Measurements from ENCODE around the gene EBF3.

EBF3 gene

GRCh38 chr10:129787557-129787956 lies 176.5 kb downstream of the EBF3 start:
- DNase-seq: no peak

GRCh38 chr10:129786216-129786615 lies 177.9 kb downstream of the EBF3 start:
- no peak for DNase-seq

- DNase-seq: no peak
Observed at GRCh38 chr10:129785536-129785981, 178.5 kb downstream of the EBF3 start.
